ENCODE results near the gene CYBC1.

Gene CYBC1

GRCh38 chr17:82446124-82446523 is 4.4 kb downstream of the CYBC1 start:
- DNase-seq = no peak

- DNase-seq = no peak
Measured at GRCh38 chr17:82445542-82445941, 5.0 kb downstream of the CYBC1 start.

DNA sequence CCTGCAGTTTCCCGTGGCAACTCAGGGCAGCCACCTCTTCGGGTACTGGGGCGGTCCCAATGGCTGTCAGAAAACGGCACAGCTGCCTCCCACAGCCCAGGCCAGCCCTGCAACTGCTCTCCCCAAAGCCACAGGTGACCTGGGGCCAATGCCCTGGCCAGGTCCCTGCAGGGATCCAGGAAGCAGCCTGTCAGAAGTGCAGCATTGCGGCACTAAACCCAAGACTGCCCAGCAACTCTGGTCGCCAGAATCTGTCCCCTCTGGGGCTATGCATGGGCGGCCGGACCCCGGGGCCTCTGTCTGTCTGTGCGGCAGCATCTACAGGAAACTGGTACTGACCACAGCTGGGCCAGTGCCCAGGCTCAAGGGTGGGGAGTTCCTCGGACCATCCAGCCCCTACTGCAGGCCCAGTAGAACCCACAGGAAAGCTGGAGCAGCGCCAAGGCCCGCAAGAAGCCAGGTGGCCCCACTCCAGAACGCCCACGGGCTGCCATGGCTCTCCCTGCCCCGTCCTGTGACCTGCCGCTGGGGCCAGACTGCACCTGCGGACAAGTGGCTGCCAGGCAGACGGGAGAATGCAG is 5.5 kb downstream of the CYBC1 start:
- DNase-seq = no peak

- DNase-seq = no peak
Measured at GRCh38 chr17:82444284-82444893, 6.2 kb downstream of the CYBC1 start.

GRCh38 chr17:82443465-82444283 is 6.9 kb downstream of the CYBC1 start:
- DNase-seq = no peak

DNA sequence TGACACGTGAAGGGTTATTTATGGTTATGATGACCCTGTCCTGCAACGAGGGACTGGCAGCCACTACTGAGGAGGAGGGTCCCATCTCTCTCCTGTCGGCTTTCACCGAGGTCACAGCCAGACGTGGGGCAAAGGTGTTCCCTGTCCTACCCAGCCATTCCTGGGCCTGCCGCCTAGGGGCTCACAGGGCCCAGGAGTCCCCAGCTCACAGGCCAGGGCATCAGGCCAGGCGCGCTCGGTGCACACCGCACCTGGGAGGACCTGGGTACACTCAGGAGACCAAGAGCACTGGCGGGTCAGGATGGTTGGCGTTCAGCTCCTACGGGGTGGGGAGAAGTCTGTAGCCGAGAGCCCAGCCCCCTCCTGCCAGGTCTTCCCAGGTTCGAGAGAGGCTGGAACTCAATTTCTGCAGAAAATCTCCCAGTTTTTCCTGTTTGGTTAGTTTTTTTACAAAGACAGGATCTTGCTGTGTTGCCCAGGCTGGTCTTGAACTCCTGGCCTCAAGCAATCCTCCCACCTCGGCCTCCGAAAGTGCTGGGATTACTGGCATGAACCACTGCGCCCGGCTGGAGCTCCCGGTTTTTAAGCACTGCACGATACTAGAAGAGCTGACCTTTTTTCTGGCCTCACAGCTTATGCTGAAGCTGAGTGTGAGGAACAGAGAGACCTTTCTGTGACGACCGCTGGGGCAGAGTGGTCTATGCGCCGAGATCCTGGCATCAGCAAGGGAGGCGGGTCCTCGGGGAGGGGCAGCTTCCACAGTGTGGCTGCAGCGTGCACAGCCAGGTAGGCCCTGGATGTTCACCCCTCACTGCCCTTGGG is 7.7 kb downstream of the CYBC1 start:
- no peak for DNase-seq

DNA sequence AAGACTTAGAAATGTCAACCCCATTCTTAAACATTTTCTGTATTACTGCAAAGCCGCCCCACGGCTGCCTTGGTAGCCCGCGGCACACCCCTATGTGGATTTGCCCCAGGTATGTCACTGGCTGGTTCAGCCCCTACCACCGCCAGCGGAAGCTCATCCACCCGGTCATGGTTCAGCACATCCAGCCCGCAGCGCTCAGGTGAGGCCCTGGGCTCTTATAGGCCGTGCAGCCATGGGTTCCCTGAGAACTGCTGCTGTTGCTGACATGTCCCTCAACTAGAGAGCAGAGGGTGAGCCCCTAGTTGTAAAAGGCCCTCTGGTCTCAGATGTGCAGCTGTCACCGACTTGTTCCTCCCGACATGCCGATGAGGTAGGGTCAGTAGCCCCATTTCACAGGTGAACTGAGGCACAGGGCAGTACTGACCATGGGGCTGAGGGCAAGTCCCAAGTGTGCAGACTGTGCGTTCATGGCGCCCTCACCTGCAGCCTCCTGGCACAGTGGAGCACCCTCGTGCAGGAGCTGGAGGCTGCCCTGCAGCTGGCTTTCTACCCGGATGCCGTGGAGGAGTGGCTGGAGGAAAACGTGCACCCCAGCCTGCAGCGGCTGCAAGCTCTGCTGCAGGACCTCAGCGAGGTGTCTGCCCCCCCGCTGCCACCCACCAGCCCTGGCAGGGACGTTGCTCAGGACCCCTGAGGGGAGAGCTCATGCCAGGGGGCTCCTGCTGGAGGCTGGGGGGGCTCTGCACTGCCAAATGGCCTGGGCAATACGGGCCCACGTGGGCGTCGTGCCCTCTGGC is 8.7 kb downstream of the CYBC1 start:
- DNase-seq = no peak

DNA sequence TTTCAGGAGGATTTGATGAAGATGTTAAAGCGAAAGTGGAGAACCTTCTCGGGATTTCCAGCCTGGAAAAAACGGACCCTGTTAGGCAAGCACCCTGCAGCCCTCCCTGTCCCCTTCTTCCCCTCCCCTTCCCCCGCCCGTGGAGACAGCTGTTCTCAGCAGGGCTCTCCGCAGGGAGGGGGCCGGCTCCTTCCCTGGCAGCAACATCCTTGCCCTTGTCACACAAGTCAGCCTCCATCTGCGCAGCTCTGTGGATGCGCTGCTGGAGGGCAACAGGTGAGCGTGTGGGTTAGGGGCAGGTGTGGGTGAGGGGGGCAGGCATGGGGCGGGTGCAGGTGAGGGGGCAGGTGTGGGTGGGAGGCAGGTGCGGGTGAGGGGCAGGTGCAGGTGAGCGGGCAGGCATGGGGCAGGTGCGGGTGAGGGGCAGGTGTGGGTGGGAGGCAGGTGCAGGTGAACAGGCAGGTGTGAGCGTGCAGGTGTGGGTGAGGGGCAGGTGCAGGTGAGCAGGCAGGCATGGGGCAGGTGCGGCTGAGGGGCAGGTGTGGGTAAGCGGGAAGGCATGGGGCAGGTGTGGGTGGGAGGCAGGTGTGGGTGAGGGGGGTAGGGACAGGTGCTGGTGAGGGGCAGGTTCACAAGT is 9.4 kb downstream of the CYBC1 start:
- DNase-seq = no peak

GRCh38 chr17:82440469-82440981 is 10.0 kb downstream of the CYBC1 start:
- DNase-seq = no peak

GRCh38 chr17:82439829-82440365 is 10.7 kb downstream of the CYBC1 start:
- DNase-seq = no peak

GRCh38 chr17:82439194-82439828 is 11.2 kb downstream of the CYBC1 start:
- DNase-seq = no peak

DNA sequence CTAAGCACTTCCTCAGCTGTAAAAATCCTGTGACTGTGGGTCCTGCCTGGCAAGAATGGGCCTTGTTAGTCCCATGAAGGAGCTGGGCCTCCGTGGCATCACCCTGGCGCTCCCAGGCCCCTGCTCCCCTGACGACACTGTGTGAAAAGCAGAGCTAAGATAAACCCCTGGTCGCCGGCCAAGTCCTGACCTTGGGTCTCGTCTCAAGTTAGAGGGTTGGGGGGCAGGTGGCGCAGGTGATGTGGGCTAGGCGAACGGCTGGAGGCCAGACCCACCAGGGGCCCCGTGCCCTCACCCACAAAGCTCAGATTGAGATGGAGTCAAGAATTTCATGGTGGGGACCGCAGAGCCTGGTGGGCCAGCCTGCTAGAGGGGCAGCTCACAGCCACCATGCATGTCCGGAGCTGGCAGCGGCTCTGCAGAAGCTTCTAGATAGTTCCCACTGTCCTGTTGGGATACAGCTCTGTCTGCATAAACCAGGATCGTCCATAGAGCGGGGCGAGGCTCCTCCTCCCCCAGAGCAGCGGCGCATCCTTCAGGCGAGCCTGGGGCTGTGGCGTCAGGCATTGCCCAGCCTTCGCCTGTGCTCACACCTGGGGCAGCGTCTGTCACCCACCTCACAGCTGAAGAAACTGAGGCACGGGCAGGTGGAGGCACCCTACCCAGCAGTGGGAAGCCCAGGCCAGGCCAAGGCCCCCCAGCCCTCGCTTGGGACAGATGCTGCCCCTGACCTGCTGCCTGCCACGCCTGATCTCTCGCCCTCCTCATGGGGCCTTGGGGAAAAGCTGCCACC is 12.0 kb downstream of the CYBC1 start:
- no peak for DNase-seq

- DNase-seq = no peak
Measured at GRCh38 chr17:82437325-82437668, 13.3 kb downstream of the CYBC1 start.

DNA sequence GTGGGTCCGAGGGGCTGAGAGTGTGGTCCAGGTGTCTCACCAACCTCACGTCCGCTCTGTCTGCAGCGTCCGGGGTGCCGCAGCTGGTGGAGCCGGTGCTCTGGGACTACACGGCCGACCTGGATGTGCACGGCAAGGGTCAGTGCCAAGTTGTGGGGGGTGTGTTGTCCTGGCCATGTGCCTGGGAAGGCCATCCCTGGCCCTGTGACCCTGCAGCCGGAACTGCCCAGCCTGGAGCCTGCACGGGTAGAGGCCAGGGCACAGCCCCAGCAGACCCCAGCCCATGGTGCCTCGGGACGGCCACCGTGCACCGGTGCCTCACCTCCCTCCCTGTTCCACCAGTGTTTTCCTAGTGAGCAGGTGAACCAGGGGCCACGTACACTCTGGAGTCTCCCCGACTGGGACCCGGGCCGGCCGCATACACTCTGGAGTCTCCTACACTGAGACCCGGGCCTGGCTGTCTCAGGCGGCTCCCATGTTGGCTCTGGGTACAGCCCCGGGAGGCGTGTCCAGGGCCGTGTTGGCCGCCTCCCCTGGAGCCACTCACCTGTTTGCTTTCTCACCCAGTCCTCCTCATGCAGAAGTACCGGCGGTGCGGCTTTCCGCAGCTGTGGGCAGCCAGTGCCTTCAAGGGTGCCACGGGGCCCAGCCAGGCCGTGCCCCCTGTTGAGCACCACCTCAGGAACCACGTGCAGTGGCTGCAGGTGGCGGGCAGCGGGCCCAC is 13.8 kb downstream of the CYBC1 start:
- no peak for DNase-seq

GRCh38 chr17:82435601-82436583 is 14.7 kb downstream of the CYBC1 start:
- no peak for DNase-seq

GRCh38 chr17:82435103-82435502 is 15.4 kb downstream of the CYBC1 start:
- DNase-seq = no peak

DNA sequence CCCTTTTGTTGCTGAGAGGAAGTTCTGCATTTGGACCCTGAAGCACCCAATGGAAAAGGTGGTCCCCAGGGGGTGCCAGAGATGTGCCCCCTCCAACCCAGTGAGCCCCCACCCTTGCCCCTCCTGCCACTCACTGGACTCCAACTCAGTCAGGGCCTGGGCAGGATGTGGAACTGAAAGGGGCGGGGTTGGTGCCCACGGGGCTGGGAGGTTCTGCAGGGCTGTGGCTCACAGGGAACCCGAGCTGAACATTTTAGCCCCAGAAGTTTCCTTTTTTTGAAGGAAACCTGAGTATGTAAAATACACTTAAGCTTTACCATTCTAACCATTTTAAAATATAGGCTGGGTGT is 16.4 kb downstream of the CYBC1 start:
- DNase-seq = no peak

DNA sequence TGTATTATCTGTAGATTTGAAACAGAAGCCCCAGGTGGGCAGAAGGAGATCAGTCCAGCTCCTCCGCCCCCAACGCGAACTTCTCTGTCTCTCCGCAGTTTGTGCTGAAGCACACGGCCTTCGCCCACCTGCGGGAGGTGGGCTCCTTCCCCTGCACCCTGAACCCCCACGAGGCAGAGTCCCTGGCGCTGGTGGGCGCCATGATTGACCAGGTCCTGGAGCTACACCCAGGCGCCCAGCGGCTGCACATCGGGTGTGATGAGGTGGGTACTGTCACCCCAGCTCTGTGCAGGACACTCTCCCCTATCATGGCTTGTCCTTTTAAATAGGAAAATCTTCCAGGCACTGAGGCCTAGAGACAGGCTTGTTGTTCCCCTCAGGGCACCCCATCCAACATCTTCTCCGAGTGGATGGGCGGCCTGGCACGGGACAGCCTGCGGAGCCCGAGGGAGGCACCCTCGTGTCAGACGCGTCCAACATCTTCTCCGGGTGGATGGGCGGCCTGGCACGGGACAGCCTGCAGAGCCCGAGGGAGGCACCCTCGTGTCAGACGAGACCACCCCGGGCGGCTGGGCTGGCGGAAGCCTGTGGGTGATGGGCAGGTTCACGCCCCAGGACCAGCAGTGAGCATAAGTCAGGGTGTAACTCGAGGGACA is 16.9 kb downstream of the CYBC1 start:
- no peak for DNase-seq

Data from DMS 273 treated with DMSO at 0.1 percent for 48 hours (cell line).